H1 (cell line): ENCODE measurements around the gene KISS1R. TPM values are rescaled to one million over a fixed set of nuclear protein-coding genes. Genes with fewer than 3 reads are reported as not detected.

Source experiments
- CEBPB ChIP-seq: IDR thresholded peaks from 2 replicates; pipeline ENCODE4 v1.6.1; 2012; ENCODE audit warnings: low read depth, low read length
- E2F6 ChIP-seq: IDR thresholded peaks from 2 replicates; pipeline ENCODE4 v1.6.1; 2012; ENCODE audit warnings: inconsistent platforms
- JUND ChIP-seq: IDR thresholded peaks from 2 replicates; pipeline ENCODE4 v1.6.1; 2011; ENCODE audit warnings: mild to moderate bottlenecking, improper control_type of control experiment, low read length
- POU5F1 ChIP-seq: IDR thresholded peaks from 2 replicates; pipeline ENCODE4 v1.6.1; 2011; ENCODE audit warnings: low read depth, mild to moderate bottlenecking, low read length, moderate library complexity
- RXRA ChIP-seq: IDR thresholded peaks from 2 replicates; pipeline ENCODE4 v1.6.1; 2011; ENCODE audit warnings: low read depth, mild to moderate bottlenecking, low read length, moderate library complexity; ENCODE audit not compliant: insufficient read depth
- SIX5 ChIP-seq: IDR thresholded peaks from 2 replicates; pipeline ENCODE4 v1.6.1; 2011; ENCODE audit warnings: mild to moderate bottlenecking, low read depth, low read length
- polyA plus RNA-seq, 7 experiments: library from polyadenylated mRNA; depleted of rRNA in 3 of 7; stranded (reverse) in 5 of 7; unstranded in 2 of 7; fragments of >200 nt in 5 of 7; fragments of 200-250 nt in 2 of 7; gene quantifications; 1 replicate in 5 of 7; 2 replicates in 1 of 7; 4 replicates in 1 of 7; pipeline versions ENCODE4 v1.2.1 to v1.2.3, GENCODE V29; 2011 to 2013; ENCODE audit warnings: missing spikeins in 2 of 7, mixed read lengths in 2 of 7
- total RNA-seq: library from RNA; stranded (reverse); fragmentation: NEBNext Ultra II Directional; extraction: Animal tissue kit (Norgen Biotek cat#: 25700); gene quantifications from 2 replicates; pipeline ENCODE4 v1.2.1, GENCODE V29; 2021
- TF ChIP-seq, protein P1 (sequence below): fragments of 300-600 bp; sonication (generic); IDR thresholded peaks from 2 replicates; pipeline ENCODE4 v1.7.1; 2012; ENCODE audit warnings: low read length, moderate library complexity, mild to moderate bottlenecking, inconsistent platforms; ENCODE audit not compliant: insufficient replicate concordance

KISS1R gene
- total and polyA plus RNA-seq, 2 of the 8 experiments (the other 6 are each of a cell fraction or from before 2014, with no cell fraction given), result 2.3 to 2.7 TPM

- no peak for TF ChIP-seq E2F6
- TF ChIP-seq SIX5, result no peak
- no peak for TF ChIP-seq RXRA
- no peak for TF ChIP-seq CEBPB
- no peak for TF ChIP-seq JUND
- TF ChIP-seq, protein P1, sequence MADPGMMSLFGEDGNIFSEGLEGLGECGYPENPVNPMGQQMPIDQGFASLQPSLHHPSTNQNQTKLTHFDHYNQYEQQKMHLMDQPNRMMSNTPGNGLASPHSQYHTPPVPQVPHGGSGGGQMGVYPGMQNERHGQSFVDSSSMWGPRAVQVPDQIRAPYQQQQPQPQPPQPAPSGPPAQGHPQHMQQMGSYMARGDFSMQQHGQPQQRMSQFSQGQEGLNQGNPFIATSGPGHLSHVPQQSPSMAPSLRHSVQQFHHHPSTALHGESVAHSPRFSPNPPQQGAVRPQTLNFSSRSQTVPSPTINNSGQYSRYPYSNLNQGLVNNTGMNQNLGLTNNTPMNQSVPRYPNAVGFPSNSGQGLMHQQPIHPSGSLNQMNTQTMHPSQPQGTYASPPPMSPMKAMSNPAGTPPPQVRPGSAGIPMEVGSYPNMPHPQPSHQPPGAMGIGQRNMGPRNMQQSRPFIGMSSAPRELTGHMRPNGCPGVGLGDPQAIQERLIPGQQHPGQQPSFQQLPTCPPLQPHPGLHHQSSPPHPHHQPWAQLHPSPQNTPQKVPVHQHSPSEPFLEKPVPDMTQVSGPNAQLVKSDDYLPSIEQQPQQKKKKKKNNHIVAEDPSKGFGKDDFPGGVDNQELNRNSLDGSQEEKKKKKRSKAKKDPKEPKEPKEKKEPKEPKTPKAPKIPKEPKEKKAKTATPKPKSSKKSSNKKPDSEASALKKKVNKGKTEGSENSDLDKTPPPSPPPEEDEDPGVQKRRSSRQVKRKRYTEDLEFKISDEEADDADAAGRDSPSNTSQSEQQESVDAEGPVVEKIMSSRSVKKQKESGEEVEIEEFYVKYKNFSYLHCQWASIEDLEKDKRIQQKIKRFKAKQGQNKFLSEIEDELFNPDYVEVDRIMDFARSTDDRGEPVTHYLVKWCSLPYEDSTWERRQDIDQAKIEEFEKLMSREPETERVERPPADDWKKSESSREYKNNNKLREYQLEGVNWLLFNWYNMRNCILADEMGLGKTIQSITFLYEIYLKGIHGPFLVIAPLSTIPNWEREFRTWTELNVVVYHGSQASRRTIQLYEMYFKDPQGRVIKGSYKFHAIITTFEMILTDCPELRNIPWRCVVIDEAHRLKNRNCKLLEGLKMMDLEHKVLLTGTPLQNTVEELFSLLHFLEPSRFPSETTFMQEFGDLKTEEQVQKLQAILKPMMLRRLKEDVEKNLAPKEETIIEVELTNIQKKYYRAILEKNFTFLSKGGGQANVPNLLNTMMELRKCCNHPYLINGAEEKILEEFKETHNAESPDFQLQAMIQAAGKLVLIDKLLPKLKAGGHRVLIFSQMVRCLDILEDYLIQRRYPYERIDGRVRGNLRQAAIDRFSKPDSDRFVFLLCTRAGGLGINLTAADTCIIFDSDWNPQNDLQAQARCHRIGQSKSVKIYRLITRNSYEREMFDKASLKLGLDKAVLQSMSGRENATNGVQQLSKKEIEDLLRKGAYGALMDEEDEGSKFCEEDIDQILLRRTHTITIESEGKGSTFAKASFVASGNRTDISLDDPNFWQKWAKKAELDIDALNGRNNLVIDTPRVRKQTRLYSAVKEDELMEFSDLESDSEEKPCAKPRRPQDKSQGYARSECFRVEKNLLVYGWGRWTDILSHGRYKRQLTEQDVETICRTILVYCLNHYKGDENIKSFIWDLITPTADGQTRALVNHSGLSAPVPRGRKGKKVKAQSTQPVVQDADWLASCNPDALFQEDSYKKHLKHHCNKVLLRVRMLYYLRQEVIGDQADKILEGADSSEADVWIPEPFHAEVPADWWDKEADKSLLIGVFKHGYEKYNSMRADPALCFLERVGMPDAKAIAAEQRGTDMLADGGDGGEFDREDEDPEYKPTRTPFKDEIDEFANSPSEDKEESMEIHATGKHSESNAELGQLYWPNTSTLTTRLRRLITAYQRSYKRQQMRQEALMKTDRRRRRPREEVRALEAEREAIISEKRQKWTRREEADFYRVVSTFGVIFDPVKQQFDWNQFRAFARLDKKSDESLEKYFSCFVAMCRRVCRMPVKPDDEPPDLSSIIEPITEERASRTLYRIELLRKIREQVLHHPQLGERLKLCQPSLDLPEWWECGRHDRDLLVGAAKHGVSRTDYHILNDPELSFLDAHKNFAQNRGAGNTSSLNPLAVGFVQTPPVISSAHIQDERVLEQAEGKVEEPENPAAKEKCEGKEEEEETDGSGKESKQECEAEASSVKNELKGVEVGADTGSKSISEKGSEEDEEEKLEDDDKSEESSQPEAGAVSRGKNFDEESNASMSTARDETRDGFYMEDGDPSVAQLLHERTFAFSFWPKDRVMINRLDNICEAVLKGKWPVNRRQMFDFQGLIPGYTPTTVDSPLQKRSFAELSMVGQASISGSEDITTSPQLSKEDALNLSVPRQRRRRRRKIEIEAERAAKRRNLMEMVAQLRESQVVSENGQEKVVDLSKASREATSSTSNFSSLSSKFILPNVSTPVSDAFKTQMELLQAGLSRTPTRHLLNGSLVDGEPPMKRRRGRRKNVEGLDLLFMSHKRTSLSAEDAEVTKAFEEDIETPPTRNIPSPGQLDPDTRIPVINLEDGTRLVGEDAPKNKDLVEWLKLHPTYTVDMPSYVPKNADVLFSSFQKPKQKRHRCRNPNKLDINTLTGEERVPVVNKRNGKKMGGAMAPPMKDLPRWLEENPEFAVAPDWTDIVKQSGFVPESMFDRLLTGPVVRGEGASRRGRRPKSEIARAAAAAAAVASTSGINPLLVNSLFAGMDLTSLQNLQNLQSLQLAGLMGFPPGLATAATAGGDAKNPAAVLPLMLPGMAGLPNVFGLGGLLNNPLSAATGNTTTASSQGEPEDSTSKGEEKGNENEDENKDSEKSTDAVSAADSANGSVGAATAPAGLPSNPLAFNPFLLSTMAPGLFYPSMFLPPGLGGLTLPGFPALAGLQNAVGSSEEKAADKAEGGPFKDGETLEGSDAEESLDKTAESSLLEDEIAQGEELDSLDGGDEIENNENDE, result no peak
- TF ChIP-seq POU5F1, result no peak
Measured at GRCh38 chr19:962683-963400, 45.7 kb downstream of the KISS1R start (continued).
